Lower leg skin (tissue), 3 donors: ENCODE results near the gene GORASP1.

ENCODE experiments used
- CTCF ChIP-seq, 3 donors: fragments of 450-650 bp; IDR thresholded peaks; one replicate each; pipeline ENCODE4 v1.5.1; 2016; ENCODE audit warnings: antibody characterized with exemption in 3 of 3, mild to moderate bottlenecking in 3 of 3, moderate library complexity in 2 of 3
- POLR2A ChIP-seq, 2 donors: fragments of 450-650 bp; IDR thresholded peaks; one replicate each; pipeline ENCODE4 v1.6.1; 2016 to 2017; ENCODE audit warnings: antibody characterized with exemption in 2 of 2, mild to moderate bottlenecking in 1 of 2, moderate library complexity in 1 of 2

GRCh38 chr3:39079530-39079929 is 27.9 kb downstream of the GORASP1 start:
- no peak for TF ChIP-seq CTCF (IDR thresholded peaks at IDR 0.05)
- TF ChIP-seq POLR2A (IDR thresholded peaks at IDR 0.05), result no peak
